Ovary (tissue), 9 donors: ENCODE data around the gene KIF13A. TPM values are rescaled to one million over a fixed set of nuclear protein-coding genes. Genes with fewer than 3 reads are reported as not detected.

Experiments
- DNase-seq, 5 donors: peaks; one replicate each; pipeline ENCODE4 v3.0.0-alpha.2; 2019 to 2020
- H3K27ac ChIP-seq, 2 donors: fragments of 200-600 bp; one replicate each; pipeline versions ENCODE4 v1.5.1 to v1.8.0; 2019 to 2022
- H3K27me3 ChIP-seq: fragments of 200-600 bp; one replicate; pipeline ENCODE4 v1.8.0; 2022
- H3K36me3 ChIP-seq: fragments of 200-600 bp; sonication (generic); one replicate; pipeline ENCODE4 v1.5.1; 2019
- H3K4me1 ChIP-seq: one replicate; pipeline ENCODE4 v1.8.1; 2013; ENCODE audit warnings: mild to moderate bottlenecking, moderate library complexity; ENCODE audit not compliant: insufficient read depth
- H3K4me3 ChIP-seq: fragments of 200-600 bp; sonication (generic); one replicate; pipeline ENCODE4 v1.5.1; 2017
- H3K9me3 ChIP-seq, 2 donors: fragments of 200-600 bp in 1 of 2; sonication (generic) in 1 of 2; one replicate each; pipeline versions ENCODE4 v1.5.1 to v1.8.1; 2013 to 2019; ENCODE audit warnings: mild to moderate bottlenecking in 1 of 2, moderate library complexity in 1 of 2
- CTCF ChIP-seq, 3 donors: fragments of 450-650 bp in 2 of 3; fragments of 200-600 bp in 1 of 3; IDR thresholded peaks; one replicate each; pipeline versions ENCODE4 v1.5.1 to v1.8.0; 2016 to 2022; ENCODE audit warnings: antibody characterized with exemption in 3 of 3, mild to moderate bottlenecking in 1 of 3
- EP300 ChIP-seq: sonication (generic); formaldehyde crosslinking; IDR thresholded peaks from one replicate; pipeline ENCODE4 v1.6.1; 2017; ENCODE audit warnings: antibody characterized with exemption
- POLR2A ChIP-seq: fragments of 450-650 bp; IDR thresholded peaks from one replicate; pipeline ENCODE4 v1.6.1; 2017; ENCODE audit warnings: antibody characterized with exemption, mild to moderate bottlenecking, moderate library complexity
- WGBS, 3 donors: extraction: QIAGEN DNeasy Blood & Tissue Kit in 1 of 3; methylation state at CpG; one replicate each; pipeline versions ENCODE4 v1.1.5 to v1.1.7; 2013 to 2017; 5-methylcytosine and 5-hydroxymethylcytosine counted together
- intact Hi-C, 4 donors: fragments of 100-400 bp; cut with DNase I; formaldehyde crosslinking; loops; one replicate each; pipeline versions ENCODE4 v1.11.0 to v1.15.1; 2022 to 2023
- polyA plus RNA-seq, 2 donors: library from polyadenylated mRNA; stranded (reverse); fragments of 200-250 nt in 1 of 2; fragments of 350-450 nt in 1 of 2; fragmentation: Illumina TruSeq in 1 of 2; extraction: RNeasy Lipid Tissue Mini Kit (QIAGEN cat#74804) in 1 of 2; gene quantifications; one replicate each; pipeline ENCODE4 v1.2.3, GENCODE V29; 2013 to 2014
- total RNA-seq, 7 donors: library from RNA; depleted of rRNA in 2 of 7; stranded (reverse); fragments of >200 nt in 2 of 7; fragmentation: NEBNext Ultra II Directional in 3 of 7; extraction: Animal tissue kit (Norgen Biotek cat#: 25700) in 3 of 7; gene quantifications; one replicate each; pipeline versions ENCODE4 v1.1.0 to v1.2.4, GENCODE V29; 2016 to 2023
- donor health status: DM: no; HTN: no; CAD: no; lungs with moderate emphysema.
- donor health status: DM: no; HTN: no; CAD: no.
- donor health status: Bipolar disorder and iron deficiency.
- donor health status: DM: yes; HTN: yes; CAD: no.
- donor health status: DM: no; HTN: no; CAD: no.
- donor health status: DM: yes; HTN: yes; CAD: no.

Gene KIF13A
- total and polyA plus RNA-seq, 9 donors = 18.4 to 44.4 (median 38.0) TPM

- 88 to 94% (median 92%) methylated on average over 7 of the region's 7 CpGs for WGBS, 3 donors
- no peaks in the 10 kb centered on the region for H3K9me3 ChIP-seq
Measured at GRCh38 chr6:17820055-17820454, 167.4 kb downstream of the KIF13A start.

GRCh38 chr6:17817763-17818162 is 169.7 kb downstream of the KIF13A start:
- H3K4me1 ChIP-seq = no peaks in the 10 kb centered on the region
- H3K4me3 ChIP-seq = no peak overlapping the region
- H3K27ac ChIP-seq = no peak overlapping the region
- DNase-seq = no peak
- H3K36me3 ChIP-seq = no peaks in the 10 kb centered on the region
- TF ChIP-seq EP300 (no peak), POLR2A (no peak), CTCF (IDR thresholded peaks at IDR 0.05) (no peak)
- 81 to 90% (median 83%) methylated on average over 1 of the region's 1 CpG for WGBS, 3 donors
- H3K9me3 ChIP-seq = no peaks in the 10 kb centered on the region
- intact Hi-C loops = loop anchor here in 1 of 4 donors (10.0 kb wide), 1 partner anchor 213 kb away; the partner anchor contains the start of gene FAM8A1
- no peaks in the 10 kb centered on the region for H3K27me3 ChIP-seq

More at GRCh38 chr6:17820055-17820454, 167.4 kb downstream of the KIF13A start:
- H3K27me3 ChIP-seq = no peaks in the 10 kb centered on the region
- TF ChIP-seq EP300 = no peak
- no peak for TF ChIP-seq POLR2A
- TF ChIP-seq CTCF (IDR thresholded peaks at IDR 0.05) = no peak
- DNase-seq = no peak
- no peaks in the 10 kb centered on the region for H3K36me3 ChIP-seq
- H3K4me3 ChIP-seq = no peak overlapping the region
- H3K4me1 ChIP-seq = no peaks in the 10 kb centered on the region
- intact Hi-C loops = loop anchor here in 1 of 4 donors (10.0 kb wide), 1 partner anchor 305 kb away; the partner anchor contains the start of gene NHLRC1
- no peak overlapping the region for H3K27ac ChIP-seq

- H3K27me3 ChIP-seq = no peaks in the 10 kb centered on the region
- WGBS, 3 donors = 83 to 85% (median 83%) methylated on average over 14 of the region's 14 CpGs
- no peaks in the 10 kb centered on the region for H3K36me3 ChIP-seq
- no peak overlapping the region for H3K4me3 ChIP-seq
- H3K27ac ChIP-seq = no peak overlapping the region
- H3K9me3 ChIP-seq = no peaks in the 10 kb centered on the region
- no peak for DNase-seq
- TF ChIP-seq CTCF (IDR thresholded peaks at IDR 0.05) (no peak), EP300 (no peak), POLR2A (no peak)
- H3K4me1 ChIP-seq = no peaks in the 10 kb centered on the region
- intact Hi-C loops = loop anchor here in 1 of 4 donors (10.0 kb wide), 1 partner anchor 212 kb away; the partner anchor contains the start of gene FAM8A1
Measured at GRCh38 chr6:17816921-17817611, 170.4 kb downstream of the KIF13A start.

- Histone ChIP-seq H3K4me1 (no peaks in the 10 kb centered on the region), H3K27ac (no peak overlapping the region), H3K4me3 (no peak overlapping the region), H3K36me3 (no peaks in the 10 kb centered on the region), H3K9me3 (no peaks in the 10 kb centered on the region), H3K27me3 (no peaks in the 10 kb centered on the region)
- DNase-seq = no peak
- 93 to 98% (median 96%) methylated on average over 6 of the region's 6 CpGs for WGBS, 3 donors
- intact Hi-C loops = loop anchor here in 1 of 4 donors (10.0 kb wide), 1 partner anchor 209 kb away; the partner anchor contains the start of gene FAM8A1
- no peak for TF ChIP-seq EP300
- no peak for TF ChIP-seq POLR2A
- no peak for TF ChIP-seq CTCF (IDR thresholded peaks at IDR 0.05)
Measured at GRCh38 chr6:17813542-17813941, 173.9 kb downstream of the KIF13A start.
